Panc1 (cell line): Measurements from ENCODE around the gene MRNIP.

Experiments used
- POLR2AphosphoS5 ChIP-seq: IDR thresholded peaks from 2 replicates; pipeline ENCODE4 v1.6.1; 2012; ENCODE audit warnings: mild to moderate bottlenecking, low read depth, low read length, moderate library complexity
- TCF7L2 ChIP-seq: IDR thresholded peaks from 2 replicates; pipeline ENCODE4 v1.6.1; 2011; ENCODE audit warnings: mild to moderate bottlenecking, low read depth, low read length, inconsistent platforms
- TF ChIP-seq, protein P1 (sequence below): fragments of 450-650 bp; IDR thresholded peaks from 2 replicates; pipeline ENCODE4 v1.5.1; 2017; ENCODE audit warnings: mild to moderate bottlenecking
- TF ChIP-seq, protein P2 (sequence below), 2 experiments: IDR thresholded peaks; 2 replicates each; pipeline ENCODE4 v1.6.1; 2011 to 2012; ENCODE audit warnings: low read depth in 2 of 2, control low read depth in 1 of 2, low read length in 1 of 2, mild to moderate bottlenecking in 1 of 2, moderate library complexity in 1 of 2; ENCODE audit not compliant: insufficient read depth in 1 of 2

DNA sequence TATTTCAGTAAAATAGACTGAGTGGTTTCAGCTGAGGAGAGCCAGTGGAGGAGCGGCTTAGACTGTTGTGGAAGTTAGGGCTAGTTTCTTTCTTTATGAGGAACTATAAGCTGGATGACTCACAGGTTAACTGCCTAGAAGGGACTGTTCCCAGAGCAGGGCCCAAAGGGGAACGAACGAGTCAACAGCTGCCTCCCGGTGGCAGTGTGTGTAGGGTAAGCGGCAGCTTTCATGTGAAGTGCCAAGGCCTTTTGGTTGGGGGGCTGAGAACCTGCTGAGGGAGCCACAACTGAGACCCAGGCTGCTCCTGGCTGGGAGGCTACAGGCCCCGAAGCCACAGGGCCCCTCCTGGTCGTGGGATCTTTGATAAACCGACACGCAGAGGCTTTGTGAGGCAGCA lies 30.9 kb downstream of the MRNIP start:
- TF ChIP-seq, protein P1, sequence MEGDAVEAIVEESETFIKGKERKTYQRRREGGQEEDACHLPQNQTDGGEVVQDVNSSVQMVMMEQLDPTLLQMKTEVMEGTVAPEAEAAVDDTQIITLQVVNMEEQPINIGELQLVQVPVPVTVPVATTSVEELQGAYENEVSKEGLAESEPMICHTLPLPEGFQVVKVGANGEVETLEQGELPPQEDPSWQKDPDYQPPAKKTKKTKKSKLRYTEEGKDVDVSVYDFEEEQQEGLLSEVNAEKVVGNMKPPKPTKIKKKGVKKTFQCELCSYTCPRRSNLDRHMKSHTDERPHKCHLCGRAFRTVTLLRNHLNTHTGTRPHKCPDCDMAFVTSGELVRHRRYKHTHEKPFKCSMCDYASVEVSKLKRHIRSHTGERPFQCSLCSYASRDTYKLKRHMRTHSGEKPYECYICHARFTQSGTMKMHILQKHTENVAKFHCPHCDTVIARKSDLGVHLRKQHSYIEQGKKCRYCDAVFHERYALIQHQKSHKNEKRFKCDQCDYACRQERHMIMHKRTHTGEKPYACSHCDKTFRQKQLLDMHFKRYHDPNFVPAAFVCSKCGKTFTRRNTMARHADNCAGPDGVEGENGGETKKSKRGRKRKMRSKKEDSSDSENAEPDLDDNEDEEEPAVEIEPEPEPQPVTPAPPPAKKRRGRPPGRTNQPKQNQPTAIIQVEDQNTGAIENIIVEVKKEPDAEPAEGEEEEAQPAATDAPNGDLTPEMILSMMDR = no peak
- TF ChIP-seq TCF7L2 (peak; percentile 88), POLR2AphosphoS5 (peak; percentile 74)
- TF ChIP-seq, protein P2, sequence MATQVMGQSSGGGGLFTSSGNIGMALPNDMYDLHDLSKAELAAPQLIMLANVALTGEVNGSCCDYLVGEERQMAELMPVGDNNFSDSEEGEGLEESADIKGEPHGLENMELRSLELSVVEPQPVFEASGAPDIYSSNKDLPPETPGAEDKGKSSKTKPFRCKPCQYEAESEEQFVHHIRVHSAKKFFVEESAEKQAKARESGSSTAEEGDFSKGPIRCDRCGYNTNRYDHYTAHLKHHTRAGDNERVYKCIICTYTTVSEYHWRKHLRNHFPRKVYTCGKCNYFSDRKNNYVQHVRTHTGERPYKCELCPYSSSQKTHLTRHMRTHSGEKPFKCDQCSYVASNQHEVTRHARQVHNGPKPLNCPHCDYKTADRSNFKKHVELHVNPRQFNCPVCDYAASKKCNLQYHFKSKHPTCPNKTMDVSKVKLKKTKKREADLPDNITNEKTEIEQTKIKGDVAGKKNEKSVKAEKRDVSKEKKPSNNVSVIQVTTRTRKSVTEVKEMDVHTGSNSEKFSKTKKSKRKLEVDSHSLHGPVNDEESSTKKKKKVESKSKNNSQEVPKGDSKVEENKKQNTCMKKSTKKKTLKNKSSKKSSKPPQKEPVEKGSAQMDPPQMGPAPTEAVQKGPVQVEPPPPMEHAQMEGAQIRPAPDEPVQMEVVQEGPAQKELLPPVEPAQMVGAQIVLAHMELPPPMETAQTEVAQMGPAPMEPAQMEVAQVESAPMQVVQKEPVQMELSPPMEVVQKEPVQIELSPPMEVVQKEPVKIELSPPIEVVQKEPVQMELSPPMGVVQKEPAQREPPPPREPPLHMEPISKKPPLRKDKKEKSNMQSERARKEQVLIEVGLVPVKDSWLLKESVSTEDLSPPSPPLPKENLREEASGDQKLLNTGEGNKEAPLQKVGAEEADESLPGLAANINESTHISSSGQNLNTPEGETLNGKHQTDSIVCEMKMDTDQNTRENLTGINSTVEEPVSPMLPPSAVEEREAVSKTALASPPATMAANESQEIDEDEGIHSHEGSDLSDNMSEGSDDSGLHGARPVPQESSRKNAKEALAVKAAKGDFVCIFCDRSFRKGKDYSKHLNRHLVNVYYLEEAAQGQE (IDR thresholded peaks at IDR 0.05; ENCODE audit: insufficient read depth in 1 of 2, low read depth in 2 of 2, low read length in 1 of 2) = no peak
